GM12891 (cell line): ENCODE results near the gene UQCR10.

Experiments
- POLR2AphosphoS5 ChIP-seq: IDR thresholded peaks from 2 replicates; pipeline ENCODE4 v1.6.1; 2011; ENCODE audit warnings: low read depth, low read length, control low read depth
- POU2F2 ChIP-seq: IDR thresholded peaks from 2 replicates; pipeline ENCODE4 v1.6.1; 2011; ENCODE audit warnings: low read depth, mild to moderate bottlenecking, control low read depth, low read length, moderate library complexity

- TF ChIP-seq POU2F2 (no peak), POLR2AphosphoS5 (no peak)
Observed at GRCh38 chr22:29765905-29766631, 1.1 kb upstream of the UQCR10 start.
